CD14-positive monocyte (primary cell): ENCODE results near the gene PCGF5. TPM values are rescaled to one million over a fixed set of nuclear protein-coding genes. Genes with fewer than 3 reads are reported as not detected.

Experiments used
- DNase-seq, 3 donors: peaks; one replicate each; pipeline ENCODE4 v3.0.0-alpha.2; 2011 to 2022
- H2AFZ ChIP-seq: 2 replicates; pipeline ENCODE4 v1.6.0; 2012; ENCODE audit warnings: mild to moderate bottlenecking, low read depth, low read length, inconsistent platforms; ENCODE audit not compliant: insufficient read depth, poor library complexity, severe bottlenecking
- H3K27ac ChIP-seq, 2 donors: 1 replicate in 1 of 2; 2 replicates in 1 of 2; pipeline ENCODE4 v1.5.1; 2012 to 2013; ENCODE audit warnings: low read length in 2 of 2, control low read depth in 1 of 2, inconsistent platforms in 1 of 2, low read depth in 1 of 2, mild to moderate bottlenecking in 1 of 2
- H3K27me3 ChIP-seq, 2 donors: one replicate each; pipeline versions ENCODE4 v1.6.0 to v1.6.1; 2011 to 2013; ENCODE audit warnings: low read length in 2 of 2; ENCODE audit not compliant: control insufficient read depth in 2 of 2, insufficient read depth in 2 of 2
- H3K36me3 ChIP-seq, 2 donors: replicated peaks in 1 of 2; 1 replicate in 1 of 2; 2 replicates in 1 of 2; pipeline versions ENCODE4 v1.5.1 to v1.6.1; 2012 to 2013; ENCODE audit warnings: low read length in 2 of 2, control low read depth in 1 of 2, inconsistent platforms in 1 of 2, mild to moderate bottlenecking in 1 of 2; ENCODE audit not compliant: insufficient read depth in 2 of 2, control insufficient read depth in 1 of 2
- H3K4me1 ChIP-seq, 2 donors: 1 replicate in 1 of 2; 2 replicates in 1 of 2; pipeline versions ENCODE4 v1.5.1 to v1.6.1; 2012 to 2013; ENCODE audit warnings: low read length in 2 of 2, control low read depth in 1 of 2, inconsistent platforms in 1 of 2, mild to moderate bottlenecking in 1 of 2, moderate library complexity in 1 of 2; ENCODE audit not compliant: insufficient read depth in 2 of 2, control insufficient read depth in 1 of 2
- H3K4me2 ChIP-seq: replicated peaks from 2 replicates; pipeline ENCODE3; 2012; ENCODE audit warnings: low read length, moderate library complexity, mild to moderate bottlenecking; ENCODE audit not compliant: poor library complexity, severe bottlenecking; ENCODE audit errors: extremely low read depth
- H3K4me3 ChIP-seq, 3 experiments: fragments of 200-600 bp in 1 of 3; sonication (generic) in 1 of 3; replicated peaks in 1 of 3; 1 replicate in 2 of 3; 2 replicates in 1 of 3; pipeline ENCODE4 v1.5.1; 2011 to 2013; ENCODE audit warnings: low read length in 3 of 3, mild to moderate bottlenecking in 3 of 3, control low read depth in 2 of 3, low read depth in 2 of 3, inconsistent platforms in 1 of 3, moderate library complexity in 1 of 3
- H3K79me2 ChIP-seq: 2 replicates; pipeline ENCODE4 v1.6.0; 2012; ENCODE audit warnings: mild to moderate bottlenecking, control low read depth, inconsistent platforms, low read length, moderate library complexity; ENCODE audit not compliant: insufficient read depth
- H3K9ac ChIP-seq: 2 replicates; pipeline ENCODE4 v1.6.0; 2017; ENCODE audit warnings: low read length, mild to moderate bottlenecking; ENCODE audit not compliant: insufficient read depth, poor library complexity, severe bottlenecking
- H3K9me3 ChIP-seq, 2 donors: replicated peaks in 1 of 2; 1 replicate in 1 of 2; 2 replicates in 1 of 2; pipeline versions ENCODE4 v1.5.1 to v1.6.1; 2012 to 2013; ENCODE audit warnings: low read length in 2 of 2, control low read depth in 1 of 2; ENCODE audit not compliant: control insufficient read depth in 1 of 2, insufficient read depth in 1 of 2
- H4K20me1 ChIP-seq: 2 replicates; pipeline ENCODE4 v1.6.0; 2012; ENCODE audit warnings: mild to moderate bottlenecking, low read length, control low read depth, moderate library complexity; ENCODE audit not compliant: insufficient read depth
- H3K27ac Mint-ChIP-seq, 7 donors: one replicate each; pipeline ENCODE4 v1.8.0; 2020; ENCODE audit warnings: mild to moderate bottlenecking in 7 of 7, mixed read lengths in 7 of 7, moderate library complexity in 6 of 7, inconsistent platforms in 2 of 7
- H3K27me3 Mint-ChIP-seq, 3 donors: one replicate each; pipeline ENCODE4 v1.8.0; 2021 to 2022; ENCODE audit warnings: low read depth in 3 of 3, mild to moderate bottlenecking in 3 of 3, mixed read lengths in 3 of 3, moderate library complexity in 3 of 3, inconsistent platforms in 1 of 3
- H3K36me3 Mint-ChIP-seq, 2 donors: one replicate each; pipeline ENCODE4 v1.8.0; 2020; ENCODE audit warnings: mixed read lengths in 2 of 2, inconsistent platforms in 1 of 2, mild to moderate bottlenecking in 1 of 2
- H3K4me1 Mint-ChIP-seq: one replicate; pipeline ENCODE4 v1.8.0; 2020; ENCODE audit warnings: mild to moderate bottlenecking, mixed read lengths
- H3K4me3 Mint-ChIP-seq, 2 donors: one replicate each; pipeline ENCODE4 v1.8.0; 2020; ENCODE audit warnings: mild to moderate bottlenecking in 2 of 2, mixed read lengths in 2 of 2, moderate library complexity in 1 of 2
- H3K9me3 Mint-ChIP-seq, 7 donors: one replicate each; pipeline ENCODE4 v1.8.0; 2020 to 2022; ENCODE audit warnings: mixed read lengths in 7 of 7, mild to moderate bottlenecking in 6 of 7, moderate library complexity in 6 of 7, inconsistent platforms in 2 of 7
- CTCF ChIP-seq: fragments of 200-600 bp; IDR thresholded peaks from one replicate; pipeline ENCODE4 v1.8.0; 2022; ENCODE audit warnings: antibody characterized with exemption, mild to moderate bottlenecking
- WGBS: methylation state at CpG from one replicate; pipeline ENCODE4 v1.1.5; 2013; ENCODE audit warnings: missing lambda C conversion rate; ENCODE audit not compliant: insufficient coverage; 5-methylcytosine and 5-hydroxymethylcytosine counted together
- intact Hi-C, 2 donors: fragments of 100-400 bp; cut with micrococcal nuclease; formaldehyde crosslinking; loops; one replicate each; pipeline versions ENCODE4 v1.15.0 to v1.15.1; 2023
- polyA plus RNA-seq, 3 donors: library from polyadenylated mRNA; depleted of rRNA in 1 of 3; unstranded in 2 of 3; stranded (reverse) in 1 of 3; fragments of 300-500 nt in 2 of 3; fragments of >200 nt in 1 of 3; fragmentation: Illumina TruSeq in 2 of 3; gene quantifications; 1 replicate in 2 of 3; 2 replicates in 1 of 3; pipeline ENCODE4 v1.2.3, GENCODE V29; 2012 to 2021

Gene PCGF5
- polyA plus RNA-seq, 3 donors: 55.2 to 80.3 (median 58.7) TPM

- 100% methylated on average over 1 of the region's 1 CpG for WGBS
- Histone ChIP-seq H3K4me1 (no peaks in the 10 kb centered on the region), H3K79me2 (no peaks in the 10 kb centered on the region), H3K27me3 (no peaks in the 10 kb centered on the region), H3K9me3 (no peaks in the 10 kb centered on the region), H3K4me3 (no peak overlapping the region), H3K4me2 (no peak overlapping the region), H3K9ac (no peak overlapping the region), H2AFZ (no peak overlapping the region), H3K27ac (no peak overlapping the region), H3K36me3 (peaks cover 0 to 9% of the 10 kb centered on the region in 2 donors), H4K20me1 (peaks cover under 1% of the 10 kb centered on the region)
- H3K4me1 Mint-ChIP-seq: no peaks in the 10 kb centered on the region
- H3K36me3 Mint-ChIP-seq: peaks cover 14 to 15% of the 10 kb centered on the region in 2 donors
- H3K27ac Mint-ChIP-seq: no peak overlapping the region
- peaks cover 0 to 2% (median 0%) of the 10 kb centered on the region in 7 donors for H3K9me3 Mint-ChIP-seq
- DNase-seq: no peak
- H3K27me3 Mint-ChIP-seq: no peaks in the 10 kb centered on the region
- H3K4me3 Mint-ChIP-seq: no peak overlapping the region
- intact Hi-C loops: no loop called here
- no peak for TF ChIP-seq CTCF
Measured at GRCh38 chr10:91238191-91238590, 17.7 kb downstream of the PCGF5 start.

GRCh38 chr10:91239789-91240188, 19.3 kb downstream of the PCGF5 start:
- Mint-ChIP-seq H3K4me1 (no peaks in the 10 kb centered on the region), H3K36me3 (peaks cover 14 to 15% of the 10 kb centered on the region in 2 donors), H3K27me3 (no peaks in the 10 kb centered on the region), H3K9me3 (peaks cover 0 to 2% (median 0%) of the 10 kb centered on the region in 7 donors), H3K4me3 (no peak overlapping the region), H3K27ac (no peak overlapping the region)
- no peak for TF ChIP-seq CTCF
- Histone ChIP-seq H3K9ac (no peak overlapping the region), H3K27me3 (no peaks in the 10 kb centered on the region), H3K27ac (no peak overlapping the region), H3K4me3 (no peak overlapping the region), H4K20me1 (no peaks in the 10 kb centered on the region), H2AFZ (no peak overlapping the region), H3K36me3 (peaks cover 0 to 9% of the 10 kb centered on the region in 2 donors), H3K4me2 (no peak overlapping the region), H3K79me2 (no peaks in the 10 kb centered on the region), H3K9me3 (no peaks in the 10 kb centered on the region), H3K4me1 (no peaks in the 10 kb centered on the region)
- WGBS: no CpG with 5 or more reads among the region's 1 CpG
- intact Hi-C loops: no loop called here
- no peak for DNase-seq
